Sciatic nerve (tissue), 2 donors: Measurements from ENCODE around the gene FAR2. TPM values are rescaled to one million over a fixed set of nuclear protein-coding genes. Genes with fewer than 3 reads are reported as not detected.
"Not testable (repeated sequence)": the region's sequence is repeated elsewhere in the genome, so short reads cannot be mapped to it uniquely, and the experiment has no call there.

Source experiments
- ATAC-seq: fragments of 200-7000 bp; cut with Tn5 transposase; one replicate; pipeline ENCODE4 v1.9.1; 2020; ENCODE audit warnings: mild to moderate bottlenecking, moderate library complexity
- DNase-seq: peaks from one replicate; pipeline ENCODE4 v3.0.0-alpha.2; 2020; ENCODE audit warnings: low spot score
- intact Hi-C: fragments of 100-400 bp; cut with DNase I; formaldehyde crosslinking; loops from one replicate; pipeline ENCODE4 v1.14.2; 2022
- total RNA-seq: library from RNA; stranded (reverse); fragmentation: NEBNext Ultra II Directional; extraction: Animal tissue kit (Norgen Biotek cat#: 25700); gene quantifications from one replicate; pipeline ENCODE4 v1.2.1, GENCODE V29; 2021
- donor health status: DM: no; HTN: no; CAD: no.
- donor health status: DM: no; HTN: no; CAD: no.

The FAR2 gene
- total RNA-seq, 1 donor from 2014 or later: 8.6 TPM

- ATAC-seq: no peak
- no peak for DNase-seq
- intact Hi-C loops: no loop called here
Observed at GRCh38 chr12:29365091-29365490, 216.0 kb downstream of the FAR2 start.

- ATAC-seq (no peak), DNase-seq (no peak)
- intact Hi-C loops: no loop called here
Observed at GRCh38 chr12:29374012-29374411, 224.9 kb downstream of the FAR2 start.

- no peak for DNase-seq
- no peak for ATAC-seq
- intact Hi-C loops: no loop called here
Observed at GRCh38 chr12:29374913-29375312, 225.8 kb downstream of the FAR2 start.

GRCh38 chr12:29376118-29376517 is 227.0 kb downstream of the FAR2 start:
- DNase-seq (no peak), ATAC-seq (no peak)
- intact Hi-C loops: no loop called here

GRCh38 chr12:29380536-29381523 is 231.8 kb downstream of the FAR2 start, which contains the start of gene ERGIC2:
TSS of gene ERGIC2 (minus strand) at chr12:29381172. CDS start at chr12:29371633, 9,539 bp downstream.
- ATAC-seq (peak; percentile 99), DNase-seq (peak; percentile 93)
- intact Hi-C loops: no loop called here

- intact Hi-C loops: no loop called here
- ATAC-seq: no peak
- DNase-seq: no peak
Observed at GRCh38 chr12:29382251-29382650, 233.2 kb downstream of the FAR2 start.

GRCh38 chr12:29385194-29385593 is 236.1 kb downstream of the FAR2 start:
- intact Hi-C loops, DNase-seq, ATAC-seq: not testable (repeated sequence)

Other genes starting within 250 kb of the FAR2 start
- gene ERGIC2, start 231.9 kb downstream of the FAR2 start, total RNA-seq: 83.9 TPM